Astrocyte (in vitro differentiated cells and primary cell): ENCODE data around the gene TUT7. TPM values are rescaled to one million over a fixed set of nuclear protein-coding genes. Genes with fewer than 3 reads are reported as not detected.

Experiments
- DNase-seq: peaks from one replicate; pipeline ENCODE4 v3.0.0-alpha.2; 2010; ENCODE audit warnings: low read depth
- FAIRE-seq: peaks from 2 replicates; lab custom pipeline; 2011; peaks lifted over from hg19 to GRCh38; lab: Jason Lieb, UNC
- H2AFZ ChIP-seq: 2 replicates; pipeline ENCODE4 v1.6.0; 2012; ENCODE audit warnings: low read depth, low read length, inconsistent platforms
- H3K27ac ChIP-seq: 2 replicates; pipeline ENCODE4 v1.5.1; 2011; ENCODE audit warnings: low read depth, low read length, inconsistent platforms
- H3K27me3 ChIP-seq: 2 replicates; pipeline ENCODE4 v1.6.0; 2011; ENCODE audit warnings: low read length, inconsistent platforms; ENCODE audit not compliant: insufficient read depth
- H3K36me3 ChIP-seq: 2 replicates; pipeline ENCODE4 v1.5.1; 2011; ENCODE audit warnings: low read length, inconsistent platforms; ENCODE audit not compliant: insufficient read depth
- H3K4me1 ChIP-seq: 2 replicates; pipeline ENCODE4 v1.5.1; 2011; ENCODE audit warnings: low read length, inconsistent platforms; ENCODE audit not compliant: insufficient read depth
- H3K4me2 ChIP-seq: 2 replicates; pipeline ENCODE4 v1.6.0; 2012; ENCODE audit warnings: low read length, inconsistent platforms
- H3K4me3 ChIP-seq: 2 replicates; pipeline ENCODE4 v1.5.1; 2011; ENCODE audit warnings: low read depth, mild to moderate bottlenecking, low read length, inconsistent platforms; ENCODE audit not compliant: insufficient read depth
- H3K79me2 ChIP-seq: 2 replicates; pipeline ENCODE4 v1.6.0; 2012; ENCODE audit warnings: mild to moderate bottlenecking, low read length, inconsistent platforms; ENCODE audit not compliant: insufficient read depth
- H3K9ac ChIP-seq: 2 replicates; pipeline ENCODE4 v1.6.0; 2012; ENCODE audit warnings: mild to moderate bottlenecking, low read length, inconsistent platforms
- H3K9me3 ChIP-seq: 2 replicates; pipeline ENCODE4 v1.5.1; 2012; ENCODE audit warnings: low read depth, mild to moderate bottlenecking, low read length, inconsistent platforms; ENCODE audit not compliant: insufficient read depth
- H4K20me1 ChIP-seq: 2 replicates; pipeline ENCODE4 v1.6.0; 2012; ENCODE audit warnings: low read length, inconsistent platforms; ENCODE audit not compliant: insufficient read depth
- H3K27ac Mint-ChIP-seq: one replicate; pipeline ENCODE4 v1.8.0; 2021; ENCODE audit warnings: mild to moderate bottlenecking, mixed read lengths; ENCODE audit not compliant: unreplicated experiment
- H3K27me3 Mint-ChIP-seq: one replicate; pipeline ENCODE4 v1.8.0; 2021; ENCODE audit warnings: low read depth, mixed read lengths; ENCODE audit not compliant: unreplicated experiment
- H3K36me3 Mint-ChIP-seq: one replicate; pipeline ENCODE4 v1.8.0; 2021; ENCODE audit warnings: low read depth, mixed read lengths; ENCODE audit not compliant: unreplicated experiment
- H3K4me1 Mint-ChIP-seq: one replicate; pipeline ENCODE4 v1.8.0; 2021; ENCODE audit warnings: low read depth, mixed read lengths; ENCODE audit not compliant: unreplicated experiment
- H3K4me3 Mint-ChIP-seq: one replicate; pipeline ENCODE4 v1.8.0; 2021; ENCODE audit warnings: mild to moderate bottlenecking, moderate library complexity, mixed read lengths; ENCODE audit not compliant: unreplicated experiment
- H3K9me3 Mint-ChIP-seq: one replicate; pipeline ENCODE4 v1.8.0; 2021; ENCODE audit warnings: mild to moderate bottlenecking, mixed read lengths; ENCODE audit not compliant: unreplicated experiment
- CTCF ChIP-seq: IDR thresholded peaks from 2 replicates; pipeline ENCODE4 v1.5.1; 2011; ENCODE audit warnings: low read depth, mild to moderate bottlenecking, inconsistent platforms, low read length, moderate library complexity; ENCODE audit not compliant: insufficient read depth
- EZH2 ChIP-seq: IDR thresholded peaks from 2 replicates; pipeline ENCODE4 v1.6.1; 2012; ENCODE audit warnings: mild to moderate bottlenecking, low read length, inconsistent platforms; ENCODE audit not compliant: insufficient read depth
- total RNA-seq: library from RNA; stranded (reverse); gene quantifications from 2 replicates; pipeline ENCODE4 v1.2.1, GENCODE V29; 2021

Gene TUT7
- total RNA-seq, 1 donor from 2014 or later: 24.8 TPM

GRCh38 chr9:86347991-86348390, 6.2 kb downstream of the TUT7 start:
- H3K4me1 Mint-ChIP-seq: peaks cover 18% of the 10 kb centered on the region
- no peak overlapping the region for H3K4me3 Mint-ChIP-seq
- DNase-seq (no peak), FAIRE-seq (no peak)
- no peak for TF ChIP-seq CTCF
- no peak for TF ChIP-seq EZH2
- no peak overlapping the region for H3K9ac ChIP-seq
- no peaks in the 10 kb centered on the region for H3K27me3 ChIP-seq
- peaks cover 71% of the 10 kb centered on the region for H3K79me2 ChIP-seq
- peaks cover 10% of the 10 kb centered on the region for H3K36me3 Mint-ChIP-seq
- H3K4me2 ChIP-seq: no peak overlapping the region
- peaks cover 40% of the 10 kb centered on the region for H4K20me1 ChIP-seq
- H3K27ac Mint-ChIP-seq: no peak overlapping the region
- H3K4me1 ChIP-seq: peaks cover 13% of the 10 kb centered on the region
- H3K36me3 ChIP-seq: peaks cover 31% of the 10 kb centered on the region
- no peaks in the 10 kb centered on the region for H3K9me3 Mint-ChIP-seq
- H3K9me3 ChIP-seq: no peaks in the 10 kb centered on the region
- H3K4me3 ChIP-seq: no peak overlapping the region
- no peak overlapping the region for H2AFZ ChIP-seq
- no peaks in the 10 kb centered on the region for H3K27me3 Mint-ChIP-seq
- H3K27ac ChIP-seq: no peak overlapping the region

GRCh38 chr9:86344818-86345217, 9.4 kb downstream of the TUT7 start:
- Mint-ChIP-seq H3K4me3 (no peak overlapping the region), H3K27ac (no peak overlapping the region), H3K36me3 (peaks cover 20% of the 10 kb centered on the region), H3K27me3 (no peaks in the 10 kb centered on the region), H3K9me3 (no peaks in the 10 kb centered on the region), H3K4me1 (peaks cover 18% of the 10 kb centered on the region)
- Histone ChIP-seq H3K36me3 (peaks cover 40% of the 10 kb centered on the region), H3K9me3 (no peaks in the 10 kb centered on the region), H3K79me2 (peaks cover 39% of the 10 kb centered on the region), H3K27me3 (no peaks in the 10 kb centered on the region), H2AFZ (no peak overlapping the region), H3K4me1 (peaks cover 8% of the 10 kb centered on the region), H3K4me2 (no peak overlapping the region), H4K20me1 (peaks cover 30% of the 10 kb centered on the region), H3K4me3 (no peak overlapping the region), H3K9ac (no peak overlapping the region), H3K27ac (no peak overlapping the region)
- TF ChIP-seq CTCF (no peak), EZH2 (no peak)
- DNase-seq (no peak), FAIRE-seq (no peak)

GRCh38 chr9:86342269-86342668, 11.9 kb downstream of the TUT7 start:
- Histone ChIP-seq H3K36me3 (peaks cover 58% of the 10 kb centered on the region), H3K4me3 (no peak overlapping the region), H3K79me2 (peaks cover 16% of the 10 kb centered on the region), H3K27me3 (no peaks in the 10 kb centered on the region), H2AFZ (no peak overlapping the region), H3K9me3 (no peaks in the 10 kb centered on the region), H3K27ac (no peak overlapping the region), H4K20me1 (peaks cover 17% of the 10 kb centered on the region), H3K4me1 (peaks cover 8% of the 10 kb centered on the region), H3K9ac (no peak overlapping the region), H3K4me2 (no peak overlapping the region)
- no peak for TF ChIP-seq EZH2
- no peak for TF ChIP-seq CTCF
- H3K36me3 Mint-ChIP-seq: peaks cover 14% of the 10 kb centered on the region
- H3K27me3 Mint-ChIP-seq: no peaks in the 10 kb centered on the region
- no peak for FAIRE-seq
- H3K9me3 Mint-ChIP-seq: no peaks in the 10 kb centered on the region
- DNase-seq: no peak
- H3K4me1 Mint-ChIP-seq: peaks cover 13% of the 10 kb centered on the region
- H3K4me3 Mint-ChIP-seq: no peak overlapping the region
- H3K27ac Mint-ChIP-seq: no peak overlapping the region
